ENCODE data around the gene DMRTA2.

DMRTA2 gene

DNA sequence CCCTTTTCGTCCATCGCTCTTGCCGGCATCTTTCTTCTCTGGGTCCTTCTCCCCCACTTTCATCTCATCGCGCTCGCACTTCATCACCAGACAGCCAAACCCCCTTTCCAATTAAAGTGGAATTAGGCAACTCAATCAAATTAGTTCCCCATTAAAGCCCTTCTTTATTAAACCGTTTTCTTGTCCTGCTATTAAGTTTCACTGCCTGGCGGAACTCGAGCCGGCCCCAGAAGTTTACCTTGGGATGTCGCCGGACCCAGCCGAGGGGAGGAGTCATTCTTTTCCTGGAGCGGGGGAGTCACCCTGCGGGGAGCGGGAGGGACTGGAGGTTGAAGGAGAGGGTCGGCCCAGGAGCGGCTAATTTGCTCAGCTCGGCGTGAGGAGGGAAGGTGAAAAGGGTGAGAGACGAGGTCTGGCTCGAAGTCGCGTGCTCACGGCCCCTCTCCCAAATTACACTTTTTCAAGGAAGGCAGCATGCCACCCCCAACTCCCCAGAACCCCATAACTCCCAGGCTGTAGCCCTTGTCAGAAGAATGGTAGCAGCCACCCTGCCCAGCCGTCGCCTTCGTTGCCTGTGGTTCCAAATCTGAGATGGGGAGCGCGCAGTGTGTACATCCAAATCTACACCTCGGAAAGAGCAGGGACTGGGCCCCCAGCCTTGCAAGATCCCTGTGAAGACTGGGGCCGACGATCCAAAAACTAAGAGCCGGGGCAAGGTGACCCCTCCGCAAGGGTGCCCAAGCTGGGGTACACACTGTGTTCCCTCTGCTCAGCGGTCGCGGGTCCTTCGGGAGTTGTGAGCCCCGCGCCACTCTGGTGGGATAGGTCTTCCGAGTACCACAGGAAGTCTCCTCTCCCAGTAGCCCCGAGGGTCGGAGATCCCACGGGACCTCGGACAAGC is 6.4 kb downstream of the DMRTA2 start:
- TF ChIP-seq, protein P1, sequence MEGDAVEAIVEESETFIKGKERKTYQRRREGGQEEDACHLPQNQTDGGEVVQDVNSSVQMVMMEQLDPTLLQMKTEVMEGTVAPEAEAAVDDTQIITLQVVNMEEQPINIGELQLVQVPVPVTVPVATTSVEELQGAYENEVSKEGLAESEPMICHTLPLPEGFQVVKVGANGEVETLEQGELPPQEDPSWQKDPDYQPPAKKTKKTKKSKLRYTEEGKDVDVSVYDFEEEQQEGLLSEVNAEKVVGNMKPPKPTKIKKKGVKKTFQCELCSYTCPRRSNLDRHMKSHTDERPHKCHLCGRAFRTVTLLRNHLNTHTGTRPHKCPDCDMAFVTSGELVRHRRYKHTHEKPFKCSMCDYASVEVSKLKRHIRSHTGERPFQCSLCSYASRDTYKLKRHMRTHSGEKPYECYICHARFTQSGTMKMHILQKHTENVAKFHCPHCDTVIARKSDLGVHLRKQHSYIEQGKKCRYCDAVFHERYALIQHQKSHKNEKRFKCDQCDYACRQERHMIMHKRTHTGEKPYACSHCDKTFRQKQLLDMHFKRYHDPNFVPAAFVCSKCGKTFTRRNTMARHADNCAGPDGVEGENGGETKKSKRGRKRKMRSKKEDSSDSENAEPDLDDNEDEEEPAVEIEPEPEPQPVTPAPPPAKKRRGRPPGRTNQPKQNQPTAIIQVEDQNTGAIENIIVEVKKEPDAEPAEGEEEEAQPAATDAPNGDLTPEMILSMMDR (IDR thresholded peaks at IDR 0.05), result no peak
- Histone ChIP-seq H3K9me3 (peaks cover 0 to 7% (median 0%) of the 10 kb centered on the region in 3 donors), H3K36me3 (no peaks in the 10 kb centered on the region), H3K4me1 (peaks cover 0 to 56% (median 49%) of the 10 kb centered on the region in 4 donors), H3K27ac (no peak overlapping the region), H3K4me3 (no peak overlapping the region), H3K27me3 (peaks cover 0 to 77% of the 10 kb centered on the region in 2 donors)
- no peak for DNase-seq
- intact Hi-C loops (cut with DNase I; ENCODE audit: low total_unique reads), result no loop called here

- DNase-seq, result no peak
- TF ChIP-seq, protein P1 (IDR thresholded peaks at IDR 0.05), result no peak
- Histone ChIP-seq H3K27ac (no peak overlapping the region), H3K4me3 (no peak overlapping the region), H3K36me3 (no peaks in the 10 kb centered on the region), H3K27me3 (peaks cover 0 to 73% of the 10 kb centered on the region in 2 donors), H3K9me3 (peaks cover 0 to 7% (median 0%) of the 10 kb centered on the region in 3 donors), H3K4me1 (peaks cover 0 to 53% (median 47%) of the 10 kb centered on the region in 4 donors)
- intact Hi-C loops (cut with DNase I; ENCODE audit: low total_unique reads), result no loop called here
Measured at GRCh38 chr1:50416150-50416527, 7.1 kb downstream of the DMRTA2 start.

DNA sequence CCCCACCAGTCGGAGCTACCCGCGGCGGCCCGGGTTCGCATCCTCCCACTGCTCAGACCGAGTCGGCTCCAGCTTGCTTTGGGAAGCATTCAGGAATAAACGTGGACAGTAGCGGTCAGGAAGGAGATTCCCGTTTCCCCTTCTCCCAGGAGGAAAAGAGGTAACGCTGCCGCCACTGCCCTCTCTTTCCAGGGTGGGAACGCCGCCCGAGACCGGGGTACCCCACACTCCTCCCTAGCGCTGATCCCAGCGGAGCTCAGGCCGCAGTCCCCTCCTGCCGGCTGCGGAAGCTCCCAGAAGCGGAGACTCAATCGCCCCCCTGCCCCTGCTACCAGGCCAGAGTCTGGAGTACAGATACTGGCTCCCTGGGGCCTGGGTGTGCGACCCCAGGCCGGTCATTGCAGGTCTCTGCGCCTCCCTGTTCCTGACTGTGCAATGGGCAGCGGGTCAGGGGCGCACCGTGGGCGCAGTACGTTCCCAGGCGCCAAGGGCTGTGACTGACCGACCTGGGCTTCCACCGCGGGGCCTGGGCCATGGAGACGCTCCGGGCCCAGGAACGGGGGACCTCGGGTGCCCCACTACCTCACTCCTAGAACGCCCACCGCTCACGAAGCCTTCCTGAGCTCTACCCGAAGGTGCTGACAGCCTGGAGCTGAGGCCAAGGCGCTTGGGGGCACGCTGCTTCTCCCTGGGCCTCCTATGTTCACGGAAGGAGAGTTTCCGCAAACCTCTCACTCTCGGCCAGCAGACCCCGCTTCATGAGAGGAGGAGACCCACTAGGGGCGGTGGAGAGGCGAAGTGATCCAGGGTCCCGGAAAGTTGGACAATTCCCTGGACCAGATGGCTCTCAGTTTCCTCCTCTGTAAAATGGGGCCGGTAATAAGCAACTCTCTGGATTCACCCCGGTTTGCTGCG is 7.8 kb downstream of the DMRTA2 start:
- peaks cover 0 to 7% (median 0%) of the 10 kb centered on the region in 3 donors for H3K9me3 ChIP-seq
- no peak overlapping the region for H3K4me3 ChIP-seq
- TF ChIP-seq, protein P1 (IDR thresholded peaks at IDR 0.05), result no peak
- no peaks in the 10 kb centered on the region for H3K36me3 ChIP-seq
- intact Hi-C loops (cut with DNase I; ENCODE audit: low total_unique reads), result no loop called here
- no peak overlapping the region for H3K27ac ChIP-seq
- DNase-seq, result no peak
- H3K27me3 ChIP-seq, result peaks cover 0 to 69% of the 10 kb centered on the region in 2 donors
- H3K4me1 ChIP-seq, result peaks cover 0 to 47% (median 42%) of the 10 kb centered on the region in 4 donors

- TF ChIP-seq, protein P1 (IDR thresholded peaks at IDR 0.05), result no peak
- Histone ChIP-seq H3K4me3 (no peak overlapping the region), H3K4me1 (peaks cover 0 to 43% (median 39%) of the 10 kb centered on the region in 4 donors), H3K27me3 (peaks cover 0 to 69% of the 10 kb centered on the region in 2 donors), H3K9me3 (peaks cover 0 to 7% (median 0%) of the 10 kb centered on the region in 3 donors), H3K27ac (no peak overlapping the region), H3K36me3 (no peaks in the 10 kb centered on the region)
- intact Hi-C loops (cut with DNase I; ENCODE audit: low total_unique reads), result no loop called here
- DNase-seq, result no peak
Measured at GRCh38 chr1:50414853-50415234, 8.4 kb downstream of the DMRTA2 start.

DNA sequence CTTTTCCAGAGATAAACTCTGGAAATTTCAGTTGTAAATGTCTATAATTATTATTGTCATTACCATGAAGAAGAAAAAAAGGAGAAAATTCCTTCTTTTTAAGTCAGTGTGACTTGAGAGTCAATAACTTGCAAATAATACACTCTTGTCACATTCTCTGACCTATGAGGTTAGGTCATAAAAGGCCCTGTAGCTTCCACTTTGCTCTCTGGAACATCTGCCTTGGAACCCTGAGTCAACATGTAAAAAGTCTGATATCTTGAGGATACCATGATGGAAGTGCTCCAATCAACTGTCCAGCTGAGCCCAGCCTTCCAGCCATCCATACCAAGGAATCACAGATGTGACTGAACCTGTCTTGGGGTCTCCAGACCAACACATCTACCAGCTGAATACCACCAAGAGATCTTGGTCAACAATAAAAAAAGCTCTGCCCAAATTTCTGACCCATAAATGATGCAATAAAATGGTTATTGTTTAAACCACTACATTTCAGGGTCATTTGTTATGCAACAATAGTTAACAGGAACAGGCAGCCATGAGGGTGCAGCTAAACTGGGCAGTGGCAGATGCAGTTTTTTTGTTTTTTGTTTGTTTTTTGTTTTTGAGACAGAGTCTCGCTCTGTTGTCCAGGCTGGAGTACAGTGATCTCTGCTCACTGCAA is 10.3 kb downstream of the DMRTA2 start:
- Histone ChIP-seq H3K36me3 (no peaks in the 10 kb centered on the region), H3K4me3 (no peak overlapping the region), H3K4me1 (peaks cover 0 to 26% (median 24%) of the 10 kb centered on the region in 4 donors), H3K27me3 (peaks cover 0 to 51% of the 10 kb centered on the region in 2 donors), H3K27ac (no peak overlapping the region), H3K9me3 (peaks cover 0 to 7% (median 7%) of the 10 kb centered on the region in 3 donors)
- TF ChIP-seq, protein P1 (IDR thresholded peaks at IDR 0.05), result no peak
- intact Hi-C loops (cut with DNase I; ENCODE audit: low total_unique reads), result no loop called here
- DNase-seq, result no peak

Measured in tibial artery (tissue), 4 donors.